ENCODE data around the gene MIPEP.

DNA sequence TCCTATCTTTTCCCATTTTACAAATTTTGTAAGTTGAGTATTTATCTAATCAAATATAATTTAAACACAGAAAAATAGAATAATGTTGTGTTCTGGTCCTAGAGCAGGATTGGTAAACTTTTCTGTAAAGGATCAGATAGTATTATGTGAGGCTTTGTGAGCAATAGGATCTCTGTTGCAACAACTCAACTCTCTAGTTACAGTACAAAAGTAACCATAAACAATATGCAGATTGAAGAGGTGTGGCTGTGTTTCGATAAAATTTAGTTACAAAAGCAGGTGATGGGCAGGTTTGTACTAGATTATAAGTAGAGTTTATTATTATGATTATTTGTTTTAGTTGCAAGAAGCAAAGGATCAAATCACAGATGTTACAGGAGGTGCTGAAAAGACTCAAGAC, 23.3 kb upstream of the MIPEP start:
- TF ChIP-seq POLR2AphosphoS5 (IDR thresholded peaks at IDR 0.05; ENCODE audit: low read depth, low read length) (no peak), POLR2A (IDR thresholded peaks at IDR 0.05; ENCODE audit: low read depth, low read length) (no peak), TAF1 (IDR thresholded peaks at IDR 0.05; ENCODE audit: borderline replicate concordance, low read depth, low read length) (no peak)

Measured in GM12892 (cell line).